SK-N-SH treated with all-trans-retinoic acid at 6 μM for 48 hours (cell line): Measurements from ENCODE around the gene SCN4A.

ENCODE experiments used
- ATAC-seq: fragments of 200-7000 bp; cut with Tn5 transposase; 3 replicates; pipeline ENCODE4 v1.9.1; 2020; ENCODE audit warnings: mild to moderate bottlenecking, moderate library complexity
- BACH2 ChIP-seq: fragments of 250-450 bp; sonication (Bioruptor Pico); IDR thresholded peaks from 2 replicates; pipeline ENCODE4 v1.9.0; 2021; ENCODE audit warnings: mild to moderate bottlenecking, borderline replicate concordance
- ESRRG ChIP-seq: fragments of 250-450 bp; sonication (Bioruptor Pico); IDR thresholded peaks from 2 replicates; pipeline ENCODE4 v1.6.1; 2021; ENCODE audit warnings: mild to moderate bottlenecking
- ISL1 ChIP-seq: fragments of 250-450 bp; sonication (Bioruptor Pico); IDR thresholded peaks from 2 replicates; pipeline ENCODE4 v2.1.2; 2022; ENCODE audit warnings: mild to moderate bottlenecking, moderate library complexity
- OSR1 ChIP-seq: fragments of 250-450 bp; sonication (Bioruptor Pico); IDR thresholded peaks from 2 replicates; pipeline ENCODE4 v1.8.0; 2022; ENCODE audit warnings: moderate library complexity, mild to moderate bottlenecking, inconsistent platforms
- PPARA ChIP-seq: fragments of 250-450 bp; sonication (Bioruptor Pico); IDR thresholded peaks from 2 replicates; pipeline ENCODE4 v1.5.0; 2020; ENCODE audit warnings: mild to moderate bottlenecking, borderline replicate concordance
- RARB ChIP-seq: fragments of 250-450 bp; sonication (Bioruptor Pico); IDR thresholded peaks from 2 replicates; pipeline ENCODE4 v1.8.0; 2021; ENCODE audit warnings: mild to moderate bottlenecking, moderate library complexity
- SNAI2 ChIP-seq: fragments of 250-450 bp; sonication (Bioruptor Pico); IDR thresholded peaks from 2 replicates; pipeline ENCODE4 v1.5.0; 2020; ENCODE audit warnings: mild to moderate bottlenecking, moderate library complexity
- TCF4 ChIP-seq: fragments of 250-450 bp; sonication (Bioruptor Pico); IDR thresholded peaks from 2 replicates; pipeline ENCODE4 v1.8.0; 2021; ENCODE audit warnings: mild to moderate bottlenecking, moderate library complexity, borderline replicate concordance
- TOX ChIP-seq: fragments of 250-450 bp; sonication (Bioruptor Pico); IDR thresholded peaks from 2 replicates; pipeline ENCODE4 v1.8.0; 2021; ENCODE audit warnings: mild to moderate bottlenecking, moderate library complexity, borderline replicate concordance
- ZC3H10 ChIP-seq: fragments of 250-450 bp; sonication (Bioruptor Pico); IDR thresholded peaks from 2 replicates; pipeline ENCODE4 v1.5.1; 2021; ENCODE audit warnings: mild to moderate bottlenecking, moderate library complexity
- ZFP3 ChIP-seq: fragments of 250-450 bp; sonication (Bioruptor Pico); IDR thresholded peaks from 2 replicates; pipeline ENCODE4 v1.5.0; 2020; ENCODE audit warnings: mild to moderate bottlenecking, moderate library complexity
- ZFP30 ChIP-seq: fragments of 450-650 bp; formaldehyde crosslinking; IDR thresholded peaks from 2 replicates; pipeline ENCODE4 v1.5.0; 2022; ENCODE audit warnings: mild to moderate bottlenecking, moderate library complexity
- ZNF565 ChIP-seq: fragments of 450-650 bp; formaldehyde crosslinking; conservative IDR thresholded peaks from 2 replicates; pipeline ENCODE4 v1.5.0; 2020; ENCODE audit warnings: low read depth, mild to moderate bottlenecking, moderate library complexity
- ZNF70 ChIP-seq: fragments of 450-650 bp; formaldehyde crosslinking; IDR thresholded peaks from 2 replicates; pipeline ENCODE4 v1.5.0; 2020; ENCODE audit warnings: mild to moderate bottlenecking, moderate library complexity
- ZNF8 ChIP-seq: fragments of 450-650 bp; formaldehyde crosslinking; IDR thresholded peaks from 2 replicates; pipeline ENCODE4 v1.5.0; 2020; ENCODE audit warnings: mild to moderate bottlenecking, moderate library complexity
- TF ChIP-seq, protein P1 (sequence below): fragments of 250-450 bp; sonication (Bioruptor Pico); IDR thresholded peaks from 2 replicates; pipeline ENCODE4 v1.5.1; 2020; ENCODE audit warnings: low read depth, mild to moderate bottlenecking, moderate library complexity
- TF ChIP-seq, protein P2 (sequence below): fragments of 250-450 bp; sonication (Bioruptor Pico); IDR thresholded peaks from 2 replicates; pipeline ENCODE4 v1.5.1; 2021; ENCODE audit warnings: mild to moderate bottlenecking, moderate library complexity
- TF ChIP-seq, protein P3 (sequence below): fragments of 250-450 bp; sonication (Bioruptor Pico); IDR thresholded peaks from 2 replicates; pipeline ENCODE4 v1.8.0; 2020; ENCODE audit warnings: mild to moderate bottlenecking, moderate library complexity, borderline replicate concordance
- TF ChIP-seq, protein P4 (sequence below): fragments of 250-450 bp; sonication (Bioruptor Pico); IDR thresholded peaks from 2 replicates; pipeline ENCODE4 v1.5.0; 2020; ENCODE audit warnings: mild to moderate bottlenecking, moderate library complexity

SCN4A gene

DNA sequence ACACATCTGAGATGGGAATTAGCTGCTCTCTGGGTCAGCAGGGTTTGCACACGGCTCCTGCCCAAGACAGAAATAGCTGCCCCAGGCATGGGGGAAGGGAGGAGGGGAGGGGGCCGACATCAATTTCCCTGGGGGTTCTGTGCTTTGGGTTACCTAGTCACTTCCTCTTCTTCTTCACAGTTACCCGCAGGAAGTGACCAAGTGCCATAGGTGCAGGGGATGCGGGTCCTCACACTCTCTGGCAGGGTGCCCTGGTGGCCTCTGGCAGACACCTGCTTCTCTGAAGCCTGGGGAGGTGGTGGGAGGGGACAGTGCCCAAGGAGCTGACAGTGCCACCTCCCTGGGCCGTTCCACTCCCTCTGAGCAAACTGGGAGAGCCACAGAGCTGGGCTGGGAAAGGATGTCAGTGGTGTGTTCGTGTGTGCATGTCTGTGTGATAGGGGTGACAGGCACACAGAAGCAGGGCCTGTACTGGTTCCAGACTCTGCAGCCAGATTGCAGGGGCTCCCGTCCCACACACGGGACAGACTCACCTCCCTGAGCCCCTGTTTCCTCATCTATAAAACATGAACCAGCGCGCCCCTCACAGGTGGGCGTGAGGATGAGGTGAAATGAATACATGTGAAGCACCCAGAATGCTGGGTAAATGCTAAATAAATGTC is 18.2 kb downstream of the SCN4A start:
- ATAC-seq, result no peak
- TF ChIP-seq, protein P1, sequence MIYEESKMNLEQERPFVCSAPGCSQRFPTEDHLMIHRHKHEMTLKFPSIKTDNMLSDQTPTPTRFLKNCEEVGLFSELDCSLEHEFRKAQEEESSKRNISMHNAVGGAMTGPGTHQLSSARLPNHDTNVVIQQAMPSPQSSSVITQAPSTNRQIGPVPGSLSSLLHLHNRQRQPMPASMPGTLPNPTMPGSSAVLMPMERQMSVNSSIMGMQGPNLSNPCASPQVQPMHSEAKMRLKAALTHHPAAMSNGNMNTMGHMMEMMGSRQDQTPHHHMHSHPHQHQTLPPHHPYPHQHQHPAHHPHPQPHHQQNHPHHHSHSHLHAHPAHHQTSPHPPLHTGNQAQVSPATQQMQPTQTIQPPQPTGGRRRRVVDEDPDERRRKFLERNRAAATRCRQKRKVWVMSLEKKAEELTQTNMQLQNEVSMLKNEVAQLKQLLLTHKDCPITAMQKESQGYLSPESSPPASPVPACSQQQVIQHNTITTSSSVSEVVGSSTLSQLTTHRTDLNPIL (CRISPR knock-in tag), result no peak
- TF ChIP-seq ZFP30, result no peak
- TF ChIP-seq ZNF70 (CRISPR knock-in tag), result no peak
- no peak for TF ChIP-seq ISL1
- TF ChIP-seq ZNF8 (CRISPR knock-in tag), result no peak
- TF ChIP-seq OSR1 (CRISPR knock-in tag), result no peak
- TF ChIP-seq, protein P2, sequence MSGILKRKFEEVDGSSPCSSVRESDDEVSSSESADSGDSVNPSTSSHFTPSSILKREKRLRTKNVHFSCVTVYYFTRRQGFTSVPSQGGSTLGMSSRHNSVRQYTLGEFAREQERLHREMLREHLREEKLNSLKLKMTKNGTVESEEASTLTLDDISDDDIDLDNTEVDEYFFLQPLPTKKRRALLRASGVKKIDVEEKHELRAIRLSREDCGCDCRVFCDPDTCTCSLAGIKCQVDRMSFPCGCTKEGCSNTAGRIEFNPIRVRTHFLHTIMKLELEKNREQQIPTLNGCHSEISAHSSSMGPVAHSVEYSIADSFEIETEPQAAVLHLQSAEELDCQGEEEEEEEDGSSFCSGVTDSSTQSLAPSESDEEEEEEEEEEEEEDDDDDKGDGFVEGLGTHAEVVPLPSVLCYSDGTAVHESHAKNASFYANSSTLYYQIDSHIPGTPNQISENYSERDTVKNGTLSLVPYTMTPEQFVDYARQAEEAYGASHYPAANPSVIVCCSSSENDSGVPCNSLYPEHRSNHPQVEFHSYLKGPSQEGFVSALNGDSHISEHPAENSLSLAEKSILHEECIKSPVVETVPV (CRISPR knock-in tag), result no peak
- no peak for TF ChIP-seq ZFP3 (CRISPR knock-in tag)
- no peak for TF ChIP-seq TCF4 (CRISPR knock-in tag)
- no peak for TF ChIP-seq BACH2 (CRISPR knock-in tag)
- TF ChIP-seq ESRRG (CRISPR knock-in tag), result no peak

DNA sequence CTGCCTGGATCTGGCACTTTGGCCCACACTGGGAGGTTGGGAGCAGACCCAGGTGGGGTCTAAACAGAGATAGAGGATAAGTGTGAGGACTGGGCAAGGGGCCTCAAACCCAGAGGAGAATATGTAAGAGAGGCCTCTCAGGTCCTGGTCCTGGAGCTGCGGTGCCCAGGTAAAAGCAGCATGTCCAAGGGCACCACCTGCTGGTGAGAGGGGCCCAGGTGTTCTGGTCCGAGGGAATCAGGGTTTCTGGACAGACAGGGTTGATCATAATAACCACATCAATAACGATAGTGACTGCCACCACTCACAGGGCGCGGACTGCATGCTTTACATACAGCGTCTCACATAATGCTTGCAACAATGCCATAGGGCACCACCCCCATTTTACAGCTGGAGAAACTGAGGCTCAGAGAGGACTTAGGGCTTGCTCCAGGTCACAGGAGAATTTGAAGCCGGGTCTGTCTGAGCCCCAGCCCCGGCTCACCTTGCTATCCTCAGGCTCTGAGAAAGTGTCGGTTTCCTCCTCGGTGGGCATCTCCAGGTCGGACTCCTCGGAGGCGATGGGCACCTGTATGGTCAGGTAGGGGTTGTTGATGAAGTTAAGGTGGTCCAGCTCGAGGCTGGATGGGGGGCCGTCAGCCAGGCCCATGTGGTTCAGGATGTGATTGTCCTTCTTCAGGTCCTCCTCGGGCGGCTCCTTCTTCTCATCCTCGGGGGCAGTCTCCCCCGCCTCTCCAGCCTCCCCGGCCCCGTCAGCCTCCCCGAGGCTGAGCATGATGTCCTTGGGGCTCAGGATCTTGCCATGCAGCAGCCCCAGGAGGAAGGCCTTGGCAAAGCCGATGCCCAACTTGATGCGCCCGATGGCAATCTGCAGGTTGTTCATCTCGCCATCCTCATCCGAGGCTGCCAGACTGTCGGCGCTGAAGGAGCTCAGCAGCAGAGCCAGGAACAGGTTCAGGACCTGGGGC is 21.5 kb downstream of the SCN4A start:
- no peak for TF ChIP-seq ZC3H10 (CRISPR knock-in tag)
- no peak for TF ChIP-seq ZNF565 (CRISPR knock-in tag)
- TF ChIP-seq ZFP30, result no peak
- no peak for TF ChIP-seq SNAI2
- TF ChIP-seq BACH2 (CRISPR knock-in tag), result no peak
- TF ChIP-seq ISL1, result no peak
- TF ChIP-seq PPARA (CRISPR knock-in tag), result no peak
- TF ChIP-seq OSR1 (CRISPR knock-in tag), result no peak
- TF ChIP-seq, protein P3, sequence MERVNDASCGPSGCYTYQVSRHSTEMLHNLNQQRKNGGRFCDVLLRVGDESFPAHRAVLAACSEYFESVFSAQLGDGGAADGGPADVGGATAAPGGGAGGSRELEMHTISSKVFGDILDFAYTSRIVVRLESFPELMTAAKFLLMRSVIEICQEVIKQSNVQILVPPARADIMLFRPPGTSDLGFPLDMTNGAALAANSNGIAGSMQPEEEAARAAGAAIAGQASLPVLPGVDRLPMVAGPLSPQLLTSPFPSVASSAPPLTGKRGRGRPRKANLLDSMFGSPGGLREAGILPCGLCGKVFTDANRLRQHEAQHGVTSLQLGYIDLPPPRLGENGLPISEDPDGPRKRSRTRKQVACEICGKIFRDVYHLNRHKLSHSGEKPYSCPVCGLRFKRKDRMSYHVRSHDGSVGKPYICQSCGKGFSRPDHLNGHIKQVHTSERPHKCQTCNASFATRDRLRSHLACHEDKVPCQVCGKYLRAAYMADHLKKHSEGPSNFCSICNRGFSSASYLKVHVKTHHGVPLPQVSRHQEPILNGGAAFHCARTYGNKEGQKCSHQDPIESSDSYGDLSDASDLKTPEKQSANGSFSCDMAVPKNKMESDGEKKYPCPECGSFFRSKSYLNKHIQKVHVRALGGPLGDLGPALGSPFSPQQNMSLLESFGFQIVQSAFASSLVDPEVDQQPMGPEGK (CRISPR knock-in tag), result no peak
- TF ChIP-seq ESRRG (CRISPR knock-in tag), result no peak
- ATAC-seq, result no peak

DNA sequence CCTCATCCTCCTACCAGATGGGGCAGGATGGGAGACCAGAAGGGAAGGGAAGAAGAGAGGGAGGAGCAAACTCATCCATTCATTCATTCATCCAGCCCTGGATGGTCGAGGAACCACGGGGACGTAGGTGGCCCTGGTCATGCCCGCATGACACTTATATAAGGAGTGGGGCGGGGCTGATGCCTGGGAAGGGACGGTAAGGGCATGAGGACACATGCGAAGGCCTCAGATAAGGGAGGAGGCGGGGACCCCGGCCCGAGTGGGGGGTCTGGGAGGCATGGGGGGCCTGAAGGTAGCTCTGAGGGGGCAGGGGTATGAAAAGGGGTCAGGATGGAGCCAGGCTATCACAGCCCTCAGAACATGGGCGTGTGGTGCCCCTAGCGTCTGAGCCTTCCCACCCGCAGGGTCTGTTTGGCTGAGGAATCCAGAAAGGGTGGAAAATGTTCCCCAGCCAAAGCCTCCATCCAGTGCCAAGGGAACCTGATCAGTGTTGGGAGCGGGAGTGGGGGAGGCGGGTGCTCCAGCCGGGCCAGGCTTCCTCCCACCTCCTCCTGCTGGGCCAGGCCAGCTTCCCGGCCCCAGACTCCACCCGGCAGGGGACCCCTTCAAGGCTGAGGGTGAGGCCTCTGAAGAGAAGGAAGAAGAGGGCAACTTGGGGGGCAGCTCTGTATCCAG is 23.0 kb downstream of the SCN4A start:
- ATAC-seq, result no peak
- TF ChIP-seq ESRRG (CRISPR knock-in tag), result no peak
- no peak for TF ChIP-seq RARB (CRISPR knock-in tag)
- no peak for TF ChIP-seq OSR1 (CRISPR knock-in tag)
- TF ChIP-seq ZC3H10 (CRISPR knock-in tag), result no peak
- TF ChIP-seq ZFP3 (CRISPR knock-in tag), result no peak
- TF ChIP-seq, protein P4, sequence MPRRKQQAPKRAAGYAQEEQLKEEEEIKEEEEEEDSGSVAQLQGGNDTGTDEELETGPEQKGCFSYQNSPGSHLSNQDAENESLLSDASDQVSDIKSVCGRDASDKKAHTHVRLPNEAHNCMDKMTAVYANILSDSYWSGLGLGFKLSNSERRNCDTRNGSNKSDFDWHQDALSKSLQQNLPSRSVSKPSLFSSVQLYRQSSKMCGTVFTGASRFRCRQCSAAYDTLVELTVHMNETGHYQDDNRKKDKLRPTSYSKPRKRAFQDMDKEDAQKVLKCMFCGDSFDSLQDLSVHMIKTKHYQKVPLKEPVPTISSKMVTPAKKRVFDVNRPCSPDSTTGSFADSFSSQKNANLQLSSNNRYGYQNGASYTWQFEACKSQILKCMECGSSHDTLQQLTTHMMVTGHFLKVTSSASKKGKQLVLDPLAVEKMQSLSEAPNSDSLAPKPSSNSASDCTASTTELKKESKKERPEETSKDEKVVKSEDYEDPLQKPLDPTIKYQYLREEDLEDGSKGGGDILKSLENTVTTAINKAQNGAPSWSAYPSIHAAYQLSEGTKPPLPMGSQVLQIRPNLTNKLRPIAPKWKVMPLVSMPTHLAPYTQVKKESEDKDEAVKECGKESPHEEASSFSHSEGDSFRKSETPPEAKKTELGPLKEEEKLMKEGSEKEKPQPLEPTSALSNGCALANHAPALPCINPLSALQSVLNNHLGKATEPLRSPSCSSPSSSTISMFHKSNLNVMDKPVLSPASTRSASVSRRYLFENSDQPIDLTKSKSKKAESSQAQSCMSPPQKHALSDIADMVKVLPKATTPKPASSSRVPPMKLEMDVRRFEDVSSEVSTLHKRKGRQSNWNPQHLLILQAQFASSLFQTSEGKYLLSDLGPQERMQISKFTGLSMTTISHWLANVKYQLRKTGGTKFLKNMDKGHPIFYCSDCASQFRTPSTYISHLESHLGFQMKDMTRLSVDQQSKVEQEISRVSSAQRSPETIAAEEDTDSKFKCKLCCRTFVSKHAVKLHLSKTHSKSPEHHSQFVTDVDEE (CRISPR knock-in tag), result no peak
- TF ChIP-seq ZNF8 (CRISPR knock-in tag), result no peak

DNA sequence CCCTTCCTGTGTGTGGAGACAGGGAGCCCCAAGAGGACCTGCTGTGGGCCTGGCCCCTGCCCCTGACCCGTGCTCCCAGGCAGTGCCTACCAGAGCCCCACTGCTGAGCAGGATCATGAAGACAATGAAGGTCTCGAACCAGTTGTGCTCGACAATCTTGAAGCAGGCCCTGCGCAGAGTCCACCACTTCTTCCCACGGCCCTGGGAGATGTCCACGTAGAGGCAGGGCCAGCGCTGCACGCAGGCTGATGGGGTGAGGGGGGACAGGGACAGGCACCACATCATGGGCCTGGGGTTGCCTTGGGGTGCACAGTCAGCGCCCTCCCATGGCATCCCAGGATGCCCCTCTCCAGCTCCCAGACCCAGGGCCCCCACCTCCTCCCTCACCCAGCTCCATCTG is 24.2 kb downstream of the SCN4A start:
- ATAC-seq, result no peak
- TF ChIP-seq ZNF565 (CRISPR knock-in tag), result no peak
- no peak for TF ChIP-seq SNAI2
- no peak for TF ChIP-seq ZNF8 (CRISPR knock-in tag)
- no peak for TF ChIP-seq ZFP30
- TF ChIP-seq ZC3H10 (CRISPR knock-in tag), result no peak
- TF ChIP-seq, protein P3 (CRISPR knock-in tag), result no peak
- no peak for TF ChIP-seq TOX (CRISPR knock-in tag)
